Activated T-cell treated with anti-CD3 and anti-CD28 coated beads for 1 hour (primary cell): ENCODE data around the gene PLEKHA8.

Source experiments
- DNase-seq: peaks from one replicate; pipeline ENCODE4 v3.0.0-alpha.2; 2020; ENCODE audit warnings: low read depth

The PLEKHA8 gene

GRCh38 chr7:30169579-30169978 is 141.4 kb downstream of the PLEKHA8 start:
- DNase-seq, result no peak

GRCh38 chr7:30170476-30171205 is 142.4 kb downstream of the PLEKHA8 start:
- no peak for DNase-seq

GRCh38 chr7:30171766-30172447 is 143.7 kb downstream of the PLEKHA8 start:
- no peak for DNase-seq

- DNase-seq, result no peak
These were observed 144.2 kb downstream of the PLEKHA8 start for GRCh38 chr7:30172451-30172850.

DNA sequence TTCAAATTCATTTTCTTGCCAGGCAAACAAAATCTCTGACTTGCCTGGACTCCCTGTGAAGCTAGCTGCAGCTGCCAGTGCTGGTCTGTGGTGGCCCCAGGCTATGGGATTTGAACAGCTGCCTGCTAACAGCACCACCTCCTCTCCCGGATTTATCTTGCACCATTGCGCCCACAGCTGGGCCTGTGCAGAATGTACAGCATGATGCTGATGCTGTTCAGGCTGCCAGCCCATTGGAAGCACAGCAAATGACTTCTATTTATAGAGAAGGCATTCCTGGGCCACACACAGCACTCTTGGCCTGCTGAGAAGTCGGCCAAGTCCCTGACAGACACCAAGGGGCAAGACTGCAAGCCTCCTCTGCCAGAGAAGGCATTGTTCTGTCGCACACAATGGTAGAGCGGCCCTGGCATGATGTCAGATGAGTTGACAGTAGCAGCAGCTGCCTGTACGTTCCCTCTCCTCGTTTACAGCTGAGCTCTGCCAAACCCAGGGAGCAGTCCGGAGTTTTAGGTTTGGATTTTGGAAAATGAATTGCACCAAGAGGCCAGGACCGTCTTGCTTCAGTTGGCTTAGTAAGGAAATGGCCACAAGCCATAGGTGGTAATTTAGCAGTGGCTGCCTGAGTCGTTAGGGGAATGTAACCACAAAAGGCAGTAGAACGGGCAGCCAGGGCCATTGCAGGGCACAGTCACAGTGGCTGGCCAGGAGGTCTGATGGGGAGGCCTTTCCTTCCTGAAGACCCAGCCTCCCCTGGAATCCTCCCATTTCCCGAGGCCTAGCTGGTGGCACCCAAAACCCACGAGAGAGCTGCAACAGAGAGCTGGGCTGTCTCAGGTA is 145.1 kb downstream of the PLEKHA8 start:
- no peak for DNase-seq

DNA sequence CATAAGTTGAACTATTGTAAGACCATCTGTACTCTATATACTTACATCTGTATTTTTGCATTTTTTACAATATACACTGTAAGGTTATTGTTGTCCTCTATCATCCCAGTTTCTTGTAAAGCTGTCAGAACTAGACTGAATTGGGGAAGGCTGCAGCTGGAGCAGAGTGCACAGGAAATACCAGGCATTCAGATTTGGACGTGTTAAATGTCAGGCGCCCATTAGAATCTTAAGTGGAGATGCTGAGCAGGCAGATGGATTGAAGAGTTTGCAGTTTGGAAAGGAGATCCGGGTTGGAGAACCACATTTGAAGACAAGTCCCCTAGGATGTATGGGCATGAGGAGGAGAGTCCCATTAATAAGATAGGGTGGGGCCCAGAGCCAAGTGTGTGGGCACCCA is 147.0 kb downstream of the PLEKHA8 start:
- no peak for DNase-seq

DNA sequence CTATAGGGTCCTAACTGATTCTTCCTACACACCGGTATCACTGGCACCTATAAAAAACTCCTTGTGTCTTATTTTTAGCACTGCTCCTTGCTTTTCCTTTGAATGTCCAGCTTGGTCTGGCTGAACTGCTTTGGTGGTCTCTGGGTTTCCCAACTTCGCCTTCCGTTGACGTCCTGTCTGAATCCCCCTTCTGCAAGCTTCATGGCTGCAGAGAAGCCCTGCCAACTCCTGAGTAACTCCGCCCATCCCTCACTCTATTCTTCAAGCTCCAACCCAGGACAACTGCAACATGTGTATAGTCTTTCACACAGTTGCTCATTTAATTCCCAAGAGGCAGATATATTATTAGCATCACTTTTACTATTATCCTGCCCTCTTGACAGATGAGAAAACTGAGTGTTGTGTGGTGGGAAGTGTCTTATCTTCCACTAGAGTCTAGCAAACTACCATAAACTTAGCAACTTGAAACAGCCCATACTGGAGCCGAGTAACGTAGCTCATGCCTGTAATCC is 147.5 kb downstream of the PLEKHA8 start:
- DNase-seq, result no peak

DNA sequence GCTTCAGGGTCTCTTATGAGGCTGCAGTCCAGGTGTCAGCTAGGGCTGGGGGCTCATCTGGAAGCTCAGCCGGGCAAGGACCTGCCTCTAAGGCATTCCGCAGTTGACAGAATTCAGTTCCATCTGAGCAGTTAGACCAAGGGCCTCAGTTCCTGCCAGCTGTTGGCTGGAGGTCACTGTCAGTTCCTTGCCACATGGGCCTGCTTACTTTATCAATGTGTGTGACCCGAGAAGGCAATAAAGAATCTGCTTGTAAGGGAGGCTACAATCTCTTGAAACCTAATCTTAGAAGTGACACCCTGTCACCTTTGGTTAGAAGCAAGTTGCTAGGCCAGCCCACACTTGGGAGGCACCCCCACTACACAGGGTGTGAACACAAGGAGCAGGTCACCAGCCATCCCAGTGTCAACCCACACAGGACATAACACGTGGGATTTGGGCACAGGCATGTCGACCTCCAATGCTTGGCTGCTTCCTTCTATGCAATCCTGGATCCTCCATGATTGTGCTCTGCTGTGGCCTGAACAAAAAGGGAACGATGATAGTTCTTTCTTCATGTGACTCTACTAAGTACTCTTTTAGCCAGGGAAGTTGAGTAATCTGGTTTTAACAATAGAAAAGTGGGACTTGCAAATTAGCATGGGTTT is 148.4 kb downstream of the PLEKHA8 start:
- no peak for DNase-seq

- DNase-seq, result no peak
These were observed 149.0 kb downstream of the PLEKHA8 start for GRCh38 chr7:30177186-30177585.

DNA sequence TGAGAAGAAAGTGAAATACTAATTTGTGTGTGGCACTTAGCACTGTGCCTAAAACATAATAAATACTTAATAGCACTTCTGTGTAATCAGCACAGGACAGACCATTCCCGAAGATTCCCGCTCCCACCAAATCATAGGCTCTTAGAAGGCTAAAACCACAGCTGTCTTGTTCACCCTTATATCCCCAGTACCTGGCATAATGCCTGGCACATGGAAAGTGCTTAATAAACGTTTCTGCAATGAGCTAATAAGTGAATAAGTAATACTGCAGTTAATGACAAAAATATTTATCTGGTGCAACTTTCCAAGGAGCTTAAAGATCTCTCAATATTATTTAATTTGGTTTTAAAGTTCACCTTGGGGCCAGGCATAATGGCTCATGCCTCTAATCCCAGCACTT is 149.8 kb downstream of the PLEKHA8 start:
- no peak for DNase-seq

- DNase-seq, result no peak
These were observed 150.7 kb downstream of the PLEKHA8 start for GRCh38 chr7:30178748-30179436.
